HEK293 (cell line): ENCODE data around the gene DDX49.

ENCODE experiments used
- CTCF ChIA-PET: fragments of 350-600 bp; formaldehyde crosslinking; extraction: SDS; loops from one replicate; lab custom pipeline; 2021; ENCODE audit warnings: antibody characterized with exemption; lab: Yijun Ruan, JAX
- POLR2A ChIA-PET: fragments of 300-600 bp; formaldehyde crosslinking; extraction: SDS; loops from one replicate; lab custom pipeline; 2020; ENCODE audit warnings: antibody characterized with exemption, inconsistent platforms; lab: Yijun Ruan, JAX
- H3K27ac ChIP-seq: fragments of 200-500 bp; sonication (Bioruptor generic); 2 replicates; pipeline ENCODE4 v1.5.1; 2014; ENCODE audit warnings: low read depth, low read length, control low read depth, inconsistent platforms; ENCODE audit errors: extremely low read depth
- H3K36me3 ChIP-seq, 2 experiments: fragments of 200-500 bp in 1 of 2; sonication (Bioruptor generic) in 1 of 2; 1 replicate in 1 of 2; 2 replicates in 1 of 2; pipeline ENCODE4 v1.5.1; 2014 to 2017; ENCODE audit warnings: inconsistent platforms in 2 of 2, low read length in 2 of 2; ENCODE audit not compliant: control insufficient read depth in 2 of 2, insufficient read depth in 1 of 2
- H3K4me1 ChIP-seq: fragments of 200-500 bp; sonication (Bioruptor generic); 2 replicates; pipeline ENCODE4 v1.5.1; 2014; ENCODE audit warnings: mild to moderate bottlenecking, low read length, inconsistent platforms; ENCODE audit not compliant: control insufficient read depth, insufficient read depth
- H3K4me3 ChIP-seq: 2 replicates; pipeline ENCODE4 v1.5.1; 2011; ENCODE audit warnings: low read depth, mild to moderate bottlenecking, control low read depth, low read length, moderate library complexity
- H3K9me3 ChIP-seq: fragments of 200-500 bp; sonication (Bioruptor generic); 2 replicates; pipeline ENCODE4 v1.5.1; 2014; ENCODE audit warnings: low read depth, low read length, inconsistent platforms; ENCODE audit not compliant: control insufficient read depth, insufficient read depth
- GLI2 ChIP-seq: fragments of 450-650 bp; formaldehyde crosslinking; IDR thresholded peaks from 2 replicates; pipeline ENCODE4; 2017; ENCODE audit warnings: missing biosample characterization, missing genetic modification characterization, low read depth, borderline replicate concordance
- PRDM1 ChIP-seq: fragments of 450-650 bp; formaldehyde crosslinking; IDR thresholded peaks from 2 replicates; pipeline ENCODE4; 2016; ENCODE audit warnings: missing biosample characterization, missing genetic modification characterization
- ZBTB48 ChIP-seq: fragments of 450-650 bp; formaldehyde crosslinking; IDR thresholded peaks from 2 replicates; pipeline ENCODE4 v1.5.1; 2016; ENCODE audit warnings: missing biosample characterization, missing genetic modification characterization
- ZNF112 ChIP-seq: fragments of 450-650 bp; formaldehyde crosslinking; IDR thresholded peaks from 2 replicates; pipeline ENCODE4 v1.5.0; 2017; ENCODE audit warnings: missing biosample characterization, missing genetic modification characterization
- ZNF133 ChIP-seq: fragments of 450-650 bp; formaldehyde crosslinking; IDR thresholded peaks from 2 replicates; pipeline ENCODE4 v1.5.1; 2016; ENCODE audit warnings: missing biosample characterization, missing genetic modification characterization
- ZNF169 ChIP-seq: fragments of 450-650 bp; formaldehyde crosslinking; IDR thresholded peaks from 2 replicates; pipeline ENCODE4 v1.5.1; 2016; ENCODE audit warnings: missing biosample characterization, missing genetic modification characterization
- ZNF23 ChIP-seq: fragments of 450-650 bp; formaldehyde crosslinking; IDR thresholded peaks from 2 replicates; pipeline ENCODE4 v1.5.1; 2016; ENCODE audit warnings: missing biosample characterization, missing genetic modification characterization, borderline replicate concordance
- ZNF449 ChIP-seq: fragments of 450-650 bp; formaldehyde crosslinking; IDR thresholded peaks from 2 replicates; pipeline ENCODE4 v1.5.1; 2017; ENCODE audit warnings: missing biosample characterization, mild to moderate bottlenecking, missing genetic modification characterization, moderate library complexity
- ZNF623 ChIP-seq: fragments of 450-650 bp; formaldehyde crosslinking; IDR thresholded peaks from 2 replicates; pipeline ENCODE4 v1.5.1; 2016; ENCODE audit warnings: missing biosample characterization, missing genetic modification characterization
- ZNF626 ChIP-seq: fragments of 450-650 bp; sonication (Bioruptor Pico); formaldehyde crosslinking; IDR thresholded peaks from 2 replicates; pipeline ENCODE4 v1.5.1; 2018; ENCODE audit warnings: missing biosample characterization, missing genetic modification characterization, inconsistent platforms
- ZNF664 ChIP-seq: fragments of 450-650 bp; formaldehyde crosslinking; IDR thresholded peaks from 2 replicates; pipeline ENCODE4 v1.5.1; 2016; ENCODE audit warnings: missing biosample characterization, missing genetic modification characterization
- ZNF76 ChIP-seq: fragments of 450-650 bp; formaldehyde crosslinking; IDR thresholded peaks from 2 replicates; pipeline ENCODE4; 2016; ENCODE audit warnings: low read depth, missing biosample characterization, missing genetic modification characterization, borderline replicate concordance
- ZSCAN23 ChIP-seq: fragments of 450-650 bp; formaldehyde crosslinking; IDR thresholded peaks from 2 replicates; pipeline ENCODE4 v1.5.1; 2016; ENCODE audit warnings: missing biosample characterization, missing genetic modification characterization
- TF ChIP-seq, protein P1 (sequence below): fragments of 450-650 bp; formaldehyde crosslinking; IDR thresholded peaks from 2 replicates; pipeline ENCODE4 v1.5.1; 2016; ENCODE audit warnings: missing biosample characterization, missing genetic modification characterization
- TF ChIP-seq, protein P2 (sequence below): fragments of 450-650 bp; formaldehyde crosslinking; IDR thresholded peaks from 2 replicates; pipeline ENCODE4 v1.5.1; 2016; ENCODE audit warnings: missing biosample characterization, missing genetic modification characterization, low read depth
- TF ChIP-seq, protein P3 (sequence below): fragments of 450-650 bp; formaldehyde crosslinking; IDR thresholded peaks from 2 replicates; pipeline ENCODE4; 2016; ENCODE audit warnings: missing biosample characterization, missing genetic modification characterization

The DDX49 gene

DNA sequence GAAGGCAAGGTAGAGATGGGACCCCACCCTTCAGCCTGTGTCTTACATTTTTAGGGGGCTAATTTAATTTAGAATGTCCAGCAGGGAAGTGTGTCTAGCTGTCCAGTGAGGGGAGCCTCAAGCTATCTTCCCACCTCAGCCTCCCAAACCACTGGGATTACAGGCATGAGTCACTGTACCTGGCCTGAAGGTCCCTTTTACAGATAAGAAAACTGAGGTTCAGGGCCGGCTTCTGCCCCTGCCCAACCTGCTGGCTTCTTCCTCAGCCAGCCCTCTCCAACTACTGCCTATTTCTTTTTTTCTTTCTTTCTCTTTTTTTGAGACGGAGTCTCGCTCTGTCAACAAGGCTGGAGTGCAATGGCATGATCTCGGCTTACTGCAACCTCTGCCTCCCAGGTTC lies 40.9 kb downstream of the DDX49 start:
- POLR2A ChIA-PET, result no interaction called here
- no peaks in the 10 kb centered on the region for H3K36me3 ChIP-seq
- H3K4me3 ChIP-seq, result no peak overlapping the region
- CTCF ChIA-PET, result interaction anchor here (0.6 to 1.0 kb wide), 3 partner anchors 27 to 669 kb away, joined by 3 to 4 read pairs (median 3); no protein-coding TSS in a partner anchor
- TF ChIP-seq ZNF112 (tag by site-specific recombination) (no peak), ZNF76 (tag by site-specific recombination) (no peak), ZSCAN23 (tag by site-specific recombination) (no peak), ZNF133 (no peak), PRDM1 (no peak), ZBTB48 (no peak), ZNF449 (no peak), GLI2 (tag by site-specific recombination) (no peak), ZNF626 (tag by site-specific recombination) (no peak), ZNF664 (tag by site-specific recombination) (no peak), ZNF169 (tag by site-specific recombination) (no peak)
- TF ChIP-seq, protein P1, sequence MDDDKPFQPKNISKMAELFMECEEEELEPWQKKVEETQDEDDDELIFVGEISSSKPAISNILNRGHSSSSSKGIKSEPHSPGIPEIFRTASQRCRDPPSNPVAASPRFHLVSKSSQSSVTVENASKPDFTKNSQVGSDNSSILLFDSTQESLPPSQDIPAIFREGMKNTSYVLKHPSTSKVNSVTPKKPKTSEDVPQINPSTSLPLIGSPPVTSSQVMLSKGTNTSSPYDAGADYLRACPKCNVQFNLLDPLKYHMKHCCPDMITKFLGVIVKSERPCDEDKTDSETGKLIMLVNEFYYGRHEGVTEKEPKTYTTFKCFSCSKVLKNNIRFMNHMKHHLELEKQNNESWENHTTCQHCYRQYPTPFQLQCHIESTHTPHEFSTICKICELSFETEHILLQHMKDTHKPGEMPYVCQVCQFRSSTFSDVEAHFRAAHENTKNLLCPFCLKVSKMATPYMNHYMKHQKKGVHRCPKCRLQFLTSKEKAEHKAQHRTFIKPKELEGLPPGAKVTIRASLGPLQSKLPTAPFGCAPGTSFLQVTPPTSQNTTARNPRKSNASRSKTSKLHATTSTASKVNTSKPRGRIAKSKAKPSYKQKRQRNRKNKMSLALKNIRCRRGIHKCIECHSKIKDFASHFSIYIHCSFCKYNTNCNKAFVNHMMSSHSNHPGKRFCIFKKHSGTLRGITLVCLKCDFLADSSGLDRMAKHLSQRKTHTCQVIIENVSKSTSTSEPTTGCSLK (tag by site-specific recombination), result no peak
- TF ChIP-seq, protein P2, sequence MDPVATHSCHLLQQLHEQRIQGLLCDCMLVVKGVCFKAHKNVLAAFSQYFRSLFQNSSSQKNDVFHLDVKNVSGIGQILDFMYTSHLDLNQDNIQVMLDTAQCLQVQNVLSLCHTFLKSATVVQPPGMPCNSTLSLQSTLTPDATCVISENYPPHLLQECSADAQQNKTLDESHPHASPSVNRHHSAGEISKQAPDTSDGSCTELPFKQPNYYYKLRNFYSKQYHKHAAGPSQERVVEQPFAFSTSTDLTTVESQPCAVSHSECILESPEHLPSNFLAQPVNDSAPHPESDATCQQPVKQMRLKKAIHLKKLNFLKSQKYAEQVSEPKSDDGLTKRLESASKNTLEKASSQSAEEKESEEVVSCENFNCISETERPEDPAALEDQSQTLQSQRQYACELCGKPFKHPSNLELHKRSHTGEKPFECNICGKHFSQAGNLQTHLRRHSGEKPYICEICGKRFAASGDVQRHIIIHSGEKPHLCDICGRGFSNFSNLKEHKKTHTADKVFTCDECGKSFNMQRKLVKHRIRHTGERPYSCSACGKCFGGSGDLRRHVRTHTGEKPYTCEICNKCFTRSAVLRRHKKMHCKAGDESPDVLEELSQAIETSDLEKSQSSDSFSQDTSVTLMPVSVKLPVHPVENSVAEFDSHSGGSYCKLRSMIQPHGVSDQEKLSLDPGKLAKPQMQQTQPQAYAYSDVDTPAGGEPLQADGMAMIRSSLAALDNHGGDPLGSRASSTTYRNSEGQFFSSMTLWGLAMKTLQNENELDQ (tag by site-specific recombination), result no peak
- TF ChIP-seq, protein P3, sequence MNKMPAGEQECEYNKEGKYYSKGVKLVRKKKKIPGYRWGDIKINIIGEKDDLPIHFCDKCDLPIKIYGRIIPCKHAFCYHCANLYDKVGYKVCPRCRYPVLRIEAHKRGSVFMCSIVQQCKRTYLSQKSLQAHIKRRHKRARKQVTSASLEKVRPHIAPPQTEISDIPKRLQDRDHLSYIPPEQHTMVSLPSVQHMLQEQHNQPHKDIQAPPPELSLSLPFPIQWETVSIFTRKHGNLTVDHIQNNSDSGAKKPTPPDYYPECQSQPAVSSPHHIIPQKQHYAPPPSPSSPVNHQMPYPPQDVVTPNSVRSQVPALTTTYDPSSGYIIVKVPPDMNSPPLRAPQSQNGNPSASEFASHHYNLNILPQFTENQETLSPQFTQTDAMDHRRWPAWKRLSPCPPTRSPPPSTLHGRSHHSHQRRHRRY (tag by site-specific recombination), result no peak
- no peaks in the 10 kb centered on the region for H3K9me3 ChIP-seq
- H3K4me1 ChIP-seq, result no peaks in the 10 kb centered on the region
- H3K27ac ChIP-seq, result no peak overlapping the region

DNA sequence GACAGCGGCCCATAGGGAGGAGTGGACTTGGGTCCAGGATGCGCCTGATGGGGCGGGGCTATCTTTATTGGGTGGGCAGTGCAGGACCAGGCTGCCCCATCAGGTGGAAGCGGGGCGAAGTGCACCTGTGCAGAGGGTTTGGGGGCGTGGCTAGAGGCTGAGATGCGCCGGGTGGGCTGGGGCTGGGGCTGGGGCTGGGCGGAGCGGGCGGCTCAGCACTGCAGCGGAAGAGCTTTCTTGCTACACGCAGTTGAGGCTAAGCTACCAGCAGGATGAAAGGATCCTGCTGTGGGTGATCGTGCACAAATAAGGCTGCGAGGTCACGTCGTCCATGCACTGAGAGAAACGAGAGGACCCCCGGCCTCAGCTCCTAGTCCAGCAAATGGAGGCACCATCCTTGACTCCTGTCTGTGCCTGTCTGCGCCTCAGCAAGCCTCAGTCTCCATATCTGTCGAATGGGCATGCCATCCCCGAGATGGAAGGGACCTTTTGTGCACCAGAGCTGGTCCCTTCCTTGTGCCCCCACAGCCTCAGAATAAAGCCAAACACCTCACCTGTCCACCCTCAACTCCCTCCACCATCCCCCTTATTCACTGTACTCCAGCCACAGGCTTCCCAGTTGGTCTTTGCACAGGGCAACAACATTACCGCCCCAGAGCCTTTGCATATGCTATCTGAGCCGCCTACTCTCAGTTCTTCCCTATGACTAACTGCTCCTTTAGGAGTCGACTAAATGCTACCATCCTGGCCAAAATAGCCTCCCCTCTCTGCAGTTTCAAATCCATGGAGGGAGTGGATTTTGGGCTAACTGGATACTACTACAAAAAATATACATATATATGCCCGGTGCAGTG lies 42.5 kb downstream of the DDX49 start:
- Histone ChIP-seq H3K4me3 (no peak overlapping the region), H3K36me3 (no peaks in the 10 kb centered on the region), H3K4me1 (no peaks in the 10 kb centered on the region), H3K9me3 (no peaks in the 10 kb centered on the region), H3K27ac (no peak overlapping the region)
- CTCF ChIA-PET, result no interaction called here
- TF ChIP-seq ZNF23 (tag by site-specific recombination), result no peak
- peak; percentile 87 for TF ChIP-seq ZNF623
- POLR2A ChIA-PET, result no interaction called here
